ENCODE measurements around the gene TENT4B.

Gene TENT4B

GRCh38 chr16:50247123-50247905, 94.2 kb downstream of the TENT4B start:
- Mint-ChIP-seq H3K27ac (peak overlapping the region; percentile 56), H3K9me3 (no peaks in the 10 kb centered on the region), H3K36me3 (no peaks in the 10 kb centered on the region), H3K4me1 (peaks cover 27% of the 10 kb centered on the region), H3K4me3 (peak overlapping the region; percentile 81)
- ATAC-seq (no peak), DNase-seq (ENCODE audit: low spot score in 2 of 2) (peak in 1 of 2 donors; percentile 49)

GRCh38 chr16:50247906-50248608, 95.0 kb downstream of the TENT4B start:
- Mint-ChIP-seq H3K4me3 (peak overlapping the region; percentile 81), H3K27ac (peak overlapping the region; percentile 56), H3K4me1 (peaks cover 27% of the 10 kb centered on the region), H3K36me3 (no peaks in the 10 kb centered on the region), H3K9me3 (no peaks in the 10 kb centered on the region)
- no peak for ATAC-seq
- peak in 1 of 2 donors; percentile 44 for DNase-seq (ENCODE audit: low spot score in 2 of 2)

DNA sequence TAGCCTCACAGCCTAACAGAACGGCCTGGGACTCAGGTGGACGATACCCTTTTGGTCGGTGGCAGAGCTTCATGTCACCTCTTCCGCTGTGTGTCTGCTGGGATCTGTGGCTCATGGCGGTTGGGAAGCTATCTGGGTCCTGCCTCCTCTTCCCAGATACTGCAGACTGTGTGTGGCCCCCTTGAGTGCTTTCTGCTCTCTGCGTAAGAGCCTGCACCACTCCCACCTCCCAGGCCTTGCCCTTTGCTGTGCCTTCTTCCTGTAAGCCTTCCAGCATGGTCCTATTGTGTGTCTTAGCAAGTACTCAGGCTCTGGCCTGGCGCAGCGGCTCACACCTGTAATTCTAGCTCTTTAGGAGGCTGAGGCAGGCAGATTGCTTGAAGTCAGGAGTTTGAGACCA, 95.7 kb downstream of the TENT4B start:
- Mint-ChIP-seq H3K27ac (no peak overlapping the region), H3K4me1 (peaks cover 30% of the 10 kb centered on the region), H3K4me3 (no peak overlapping the region), H3K9me3 (no peaks in the 10 kb centered on the region), H3K36me3 (no peaks in the 10 kb centered on the region)
- ATAC-seq (no peak), DNase-seq (ENCODE audit: low spot score in 2 of 2) (peak in 1 of 2 donors; percentile 45)

- no peak overlapping the region for H3K4me3 Mint-ChIP-seq
- no peaks in the 10 kb centered on the region for H3K9me3 Mint-ChIP-seq
- ATAC-seq = peak; percentile 78
- DNase-seq (ENCODE audit: low spot score in 2 of 2) = peak in 1 of 2 donors; percentile 47
- H3K4me1 Mint-ChIP-seq = peaks cover 26% of the 10 kb centered on the region
- H3K36me3 Mint-ChIP-seq = no peaks in the 10 kb centered on the region
- no peak overlapping the region for H3K27ac Mint-ChIP-seq
These were observed 98.4 kb downstream of the TENT4B start for GRCh38 chr16:50251375-50252081.

- Mint-ChIP-seq H3K36me3 (no peaks in the 10 kb centered on the region), H3K27ac (no peak overlapping the region), H3K4me1 (peaks cover 20% of the 10 kb centered on the region), H3K9me3 (no peaks in the 10 kb centered on the region), H3K4me3 (no peak overlapping the region)
- no peak for ATAC-seq
- DNase-seq (ENCODE audit: low spot score in 2 of 2) = peak in 1 of 2 donors; percentile 43
These were observed 99.0 kb downstream of the TENT4B start for GRCh38 chr16:50252082-50252611.

- no peak for ATAC-seq
- Mint-ChIP-seq H3K4me1 (peaks cover 14% of the 10 kb centered on the region), H3K27ac (no peak overlapping the region), H3K9me3 (no peaks in the 10 kb centered on the region), H3K4me3 (no peak overlapping the region), H3K36me3 (no peaks in the 10 kb centered on the region)
- DNase-seq (ENCODE audit: low spot score in 2 of 2) = peak in 1 of 2 donors; percentile 38
These were observed 99.9 kb downstream of the TENT4B start for GRCh38 chr16:50252874-50253513.

GRCh38 chr16:50253514-50253910, 100.4 kb downstream of the TENT4B start:
- no peaks in the 10 kb centered on the region for H3K9me3 Mint-ChIP-seq
- H3K4me3 Mint-ChIP-seq = no peak overlapping the region
- no peak for ATAC-seq
- H3K4me1 Mint-ChIP-seq = peaks cover 14% of the 10 kb centered on the region
- H3K27ac Mint-ChIP-seq = peak overlapping the region; percentile 13
- no peaks in the 10 kb centered on the region for H3K36me3 Mint-ChIP-seq
- DNase-seq (ENCODE audit: low spot score in 2 of 2) = peak in 1 of 2 donors; percentile 44

GRCh38 chr16:50254072-50254471, 101.0 kb downstream of the TENT4B start:
- Mint-ChIP-seq H3K9me3 (no peaks in the 10 kb centered on the region), H3K4me1 (peaks cover 14% of the 10 kb centered on the region), H3K4me3 (no peak overlapping the region), H3K36me3 (no peaks in the 10 kb centered on the region), H3K27ac (peak overlapping the region; percentile 13)
- ATAC-seq = no peak
- DNase-seq (ENCODE audit: low spot score in 2 of 2) = peak in 1 of 2 donors; percentile 35

GRCh38 chr16:50255538-50255937, 102.4 kb downstream of the TENT4B start:
- no peak for ATAC-seq
- Mint-ChIP-seq H3K9me3 (no peaks in the 10 kb centered on the region), H3K4me1 (peaks cover 27% of the 10 kb centered on the region), H3K27ac (no peak overlapping the region), H3K36me3 (no peaks in the 10 kb centered on the region), H3K4me3 (no peak overlapping the region)
- DNase-seq (ENCODE audit: low spot score in 2 of 2) = no peak

DNA sequence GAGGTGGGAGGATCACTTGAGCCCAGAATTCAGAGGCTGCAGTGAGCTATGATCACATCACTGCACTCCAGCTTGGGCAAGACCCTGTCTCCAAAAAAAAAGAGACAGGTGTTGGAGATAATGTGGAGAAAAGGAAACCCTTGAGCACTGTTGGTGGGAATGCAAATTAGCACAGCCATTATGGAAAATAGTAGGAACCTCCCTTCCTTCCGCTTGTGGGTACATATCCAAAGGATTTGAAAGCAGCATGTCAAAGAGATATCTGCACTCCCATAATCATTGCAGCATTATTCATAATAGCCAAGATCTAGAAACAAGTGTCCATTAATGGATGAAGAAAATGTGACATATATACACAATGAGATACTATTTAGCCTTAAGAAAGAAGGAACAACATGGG, 103.5 kb downstream of the TENT4B start:
- Mint-ChIP-seq H3K9me3 (no peaks in the 10 kb centered on the region), H3K27ac (no peak overlapping the region), H3K4me3 (no peak overlapping the region), H3K4me1 (peaks cover 28% of the 10 kb centered on the region), H3K36me3 (peaks cover 6% of the 10 kb centered on the region)
- ATAC-seq = no peak
- DNase-seq (ENCODE audit: low spot score in 2 of 2) = no peak

GRCh38 chr16:50257876-50258275, 104.8 kb downstream of the TENT4B start:
- ATAC-seq (no peak), DNase-seq (ENCODE audit: low spot score in 2 of 2) (no peak)
- Mint-ChIP-seq H3K4me3 (no peak overlapping the region), H3K9me3 (no peaks in the 10 kb centered on the region), H3K36me3 (peaks cover 6% of the 10 kb centered on the region), H3K4me1 (peaks cover 41% of the 10 kb centered on the region), H3K27ac (no peak overlapping the region)

DNA sequence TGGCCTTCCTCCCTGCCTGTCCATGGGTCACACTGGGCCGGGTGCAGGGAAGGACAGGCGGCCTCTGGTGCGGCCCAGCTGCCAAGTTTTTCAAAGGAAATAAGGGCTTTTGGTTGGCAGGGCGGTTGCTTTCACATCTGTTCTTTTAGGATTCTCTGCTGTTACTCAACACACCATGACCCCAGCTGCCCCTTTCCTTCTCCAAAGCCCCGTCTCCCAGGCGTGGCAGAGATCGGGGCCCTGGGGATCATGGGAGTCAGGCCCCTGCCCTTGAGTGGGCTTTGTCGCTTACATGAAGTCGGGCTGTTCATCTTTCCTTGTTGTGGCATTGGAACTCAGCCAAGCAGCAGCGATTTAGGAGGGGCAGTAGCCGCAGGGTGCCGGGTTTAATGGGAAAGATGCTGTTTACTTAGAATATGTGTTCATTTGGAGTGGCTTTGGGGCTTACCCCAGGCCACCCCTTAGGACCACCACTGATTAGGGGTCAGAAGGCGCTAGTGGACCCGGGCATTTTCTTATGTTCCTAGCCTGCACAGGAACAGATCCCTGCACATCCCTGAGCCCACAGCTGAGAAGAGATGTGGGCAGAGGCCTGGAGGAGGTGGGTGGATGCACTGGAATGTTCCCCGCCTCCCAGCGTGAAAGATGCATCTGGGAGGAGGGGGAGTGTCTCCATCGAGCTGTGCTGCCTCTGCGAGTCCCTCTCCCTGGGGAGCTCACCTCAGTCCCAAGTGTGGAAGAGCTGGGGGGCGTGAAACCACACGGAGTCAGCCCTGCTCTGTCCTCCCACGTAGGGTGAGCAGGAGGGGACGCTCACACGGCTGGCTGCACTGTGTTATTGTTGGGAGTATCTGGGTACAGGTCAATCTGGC, 106.5 kb downstream of the TENT4B start:
- H3K27ac Mint-ChIP-seq = peak overlapping the region; percentile 13
- no peaks in the 10 kb centered on the region for H3K9me3 Mint-ChIP-seq
- peaks cover 6% of the 10 kb centered on the region for H3K36me3 Mint-ChIP-seq
- no peak for ATAC-seq
- no peak for DNase-seq (ENCODE audit: low spot score in 2 of 2)
- H3K4me1 Mint-ChIP-seq = peaks cover 50% of the 10 kb centered on the region
- H3K4me3 Mint-ChIP-seq = no peak overlapping the region

DNA sequence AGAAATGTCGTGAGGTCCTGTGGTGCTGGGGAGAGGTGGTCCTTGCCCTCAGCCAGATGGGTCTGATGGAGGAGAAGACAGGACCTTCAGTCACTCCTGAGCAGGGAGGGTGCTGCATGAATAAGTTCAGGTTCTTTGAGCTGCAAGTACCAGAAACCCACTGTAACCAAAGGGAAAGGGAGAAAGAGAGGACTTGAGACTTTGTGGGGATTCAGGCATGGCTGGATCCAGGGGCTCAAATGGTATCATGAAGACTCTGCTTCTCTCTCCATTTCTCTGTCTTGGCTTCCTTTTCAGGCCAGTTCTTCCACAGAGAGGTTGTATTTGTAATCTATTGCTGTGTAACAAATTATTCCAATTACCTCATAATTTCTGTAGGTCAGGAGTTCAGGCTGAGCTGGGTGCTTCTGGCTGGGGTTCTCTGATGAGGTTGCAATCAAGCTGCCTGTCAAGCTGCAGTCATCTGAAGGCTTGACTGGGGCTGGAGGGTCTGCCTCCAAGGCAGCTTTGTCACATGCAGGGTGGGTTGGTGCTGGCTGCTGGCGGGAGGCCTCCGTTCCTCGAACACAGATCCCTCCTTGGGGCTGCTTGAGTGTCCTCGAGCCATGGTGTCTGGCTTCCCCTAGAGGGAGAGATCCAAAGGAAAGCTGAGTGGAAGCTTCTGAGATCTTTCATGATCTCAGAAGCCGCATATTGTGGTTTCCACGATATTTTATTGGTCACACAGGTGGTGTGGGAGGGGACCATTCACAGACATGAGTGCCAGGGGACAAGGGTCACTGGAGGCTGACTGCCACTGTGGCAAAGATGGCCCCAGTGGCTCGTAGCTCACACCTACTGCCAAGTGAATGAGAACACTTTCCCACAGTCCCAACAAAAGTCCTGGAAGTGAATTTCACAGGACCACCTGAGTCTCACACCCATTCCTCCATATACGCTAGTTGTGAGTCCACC, 107.4 kb downstream of the TENT4B start:
- no peaks in the 10 kb centered on the region for H3K9me3 Mint-ChIP-seq
- H3K36me3 Mint-ChIP-seq = peaks cover 6% of the 10 kb centered on the region
- DNase-seq (ENCODE audit: low spot score in 2 of 2) = no peak
- no peak for ATAC-seq
- no peak overlapping the region for H3K4me3 Mint-ChIP-seq
- H3K4me1 Mint-ChIP-seq = peaks cover 59% of the 10 kb centered on the region
- H3K27ac Mint-ChIP-seq = peak overlapping the region; percentile 82

Data from stimulated activated effector memory CD8-positive, alpha-beta T cell treated with anti-CD3 and anti-CD28 coated beads, Interleukin-12 subunit alpha, Interleukin-12 subunit beta, amount 100 ng/mL, for 72 hours (primary cell).